ENCODE data around the gene ARSG. TPM values are rescaled to one million over a fixed set of nuclear protein-coding genes. Genes with fewer than 3 reads are reported as not detected.

The ARSG gene
- total and polyA plus RNA-seq, 2 of the 8 experiments (the other 6 are each of a cell fraction or from before 2014, with no cell fraction given): 3.3 to 4.0 TPM

DNA sequence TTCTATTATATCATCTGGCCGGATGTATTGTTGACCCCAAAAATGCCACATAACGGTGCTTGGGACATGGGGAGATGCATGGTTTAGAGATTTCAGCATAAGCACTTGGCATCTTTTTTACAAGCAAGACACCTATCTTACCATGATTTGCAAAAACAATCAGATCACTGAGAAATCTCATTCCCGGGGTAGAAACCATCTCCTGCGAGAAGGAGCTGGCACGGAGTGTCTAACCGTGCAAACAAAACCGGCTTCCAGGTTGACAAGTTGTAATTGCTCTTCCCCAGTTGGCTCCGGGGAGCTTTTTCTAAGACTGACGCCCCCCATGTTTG is 1.4 kb upstream of the ARSG start (continued):
- TF ChIP-seq TBP (IDR thresholded peaks at IDR 0.05; ENCODE audit: low read depth, low read length): no peak
- no peak for TF ChIP-seq SRF (IDR thresholded peaks at IDR 0.05; ENCODE audit: low read depth, low read length)

Measured in H1 (cell line).